HepG2 (cell line): ENCODE measurements around the gene MST1. TPM values are rescaled to one million over a fixed set of nuclear protein-coding genes. Genes with fewer than 3 reads are reported as not detected.

Experiments
- AGO1 ChIP-seq: fragments of 200-400 bp; formaldehyde crosslinking; IDR thresholded peaks from 2 replicates; pipeline ENCODE4 v1.6.1; 2017; ENCODE audit warnings: mild to moderate bottlenecking, low read depth, low read length, moderate library complexity; ENCODE audit not compliant: poor library complexity, severe bottlenecking
- ATF4 ChIP-seq, 2 experiments: fragments of 450-650 bp in 1 of 2; sonication (generic) in 1 of 2; formaldehyde crosslinking; IDR thresholded peaks; 2 replicates each; pipeline versions ENCODE4 v1.5.0 to v1.8.0; 2020 to 2022; ENCODE audit warnings: mild to moderate bottlenecking in 1 of 2, missing genetic modification reagents in 1 of 2
- CTCF ChIP-seq: sonication (generic); formaldehyde crosslinking; IDR thresholded peaks from 2 replicates; pipeline ENCODE4 v1.5.0; 2020; ENCODE audit warnings: mild to moderate bottlenecking, missing genetic modification reagents, moderate library complexity
- ELF4 ChIP-seq: sonication (generic); formaldehyde crosslinking; IDR thresholded peaks from 2 replicates; pipeline ENCODE4 v1.5.0; 2020; ENCODE audit warnings: missing genetic modification reagents, mild to moderate bottlenecking, moderate library complexity, borderline replicate concordance
- GATAD1 ChIP-seq: IDR thresholded peaks from 2 replicates; pipeline ENCODE4 v1.6.1; 2016; ENCODE audit warnings: missing genetic modification reagents, missing compliant biosample characterization
- MAFK ChIP-seq, 2 experiments: IDR thresholded peaks in 1 of 2; conservative IDR thresholded peaks in 1 of 2; 2 replicates each; pipeline ENCODE4 v1.6.1; 2011; ENCODE audit warnings: improper control_type of control experiment in 2 of 2, low read length in 2 of 2
- MXI1 ChIP-seq: IDR thresholded peaks from 3 replicates; pipeline ENCODE4 v1.6.1; 2012; ENCODE audit warnings: low read depth, low read length, inconsistent platforms, borderline replicate concordance
- PAWR ChIP-seq: sonication (generic); formaldehyde crosslinking; IDR thresholded peaks from 2 replicates; pipeline ENCODE4 v1.4.0; 2020; ENCODE audit warnings: missing genetic modification reagents, mild to moderate bottlenecking, borderline replicate concordance
- PTBP1 ChIP-seq: fragments of 200-400 bp; formaldehyde crosslinking; IDR thresholded peaks from 2 replicates; pipeline ENCODE4 v1.6.1; 2018; ENCODE audit warnings: low read length, low read depth; ENCODE audit not compliant: poor library complexity, severe bottlenecking
- SMARCC2 ChIP-seq: fragments of 450-650 bp; IDR thresholded peaks from 2 replicates; pipeline ENCODE4 v1.6.1; 2017; ENCODE audit warnings: antibody characterized with exemption, mild to moderate bottlenecking
- SP4 ChIP-seq: sonication (generic); formaldehyde crosslinking; IDR thresholded peaks from 2 replicates; pipeline ENCODE4 v1.8.1; 2023; ENCODE audit warnings: mild to moderate bottlenecking, missing genetic modification reagents
- STAT5B ChIP-seq: sonication (generic); formaldehyde crosslinking; IDR thresholded peaks from 2 replicates; pipeline ENCODE4 v1.4.0; 2020; ENCODE audit warnings: missing genetic modification reagents
- SUZ12 ChIP-seq: fragments of 150-350 bp; IDR thresholded peaks from 2 replicates; pipeline ENCODE4 v1.6.1; 2014; ENCODE audit warnings: low read depth, low read length
- ZFYVE20 ChIP-seq: sonication (generic); formaldehyde crosslinking; IDR thresholded peaks from 2 replicates; pipeline ENCODE4 v1.8.0; 2023; ENCODE audit warnings: low read depth, mild to moderate bottlenecking, moderate library complexity, missing genetic modification reagents, borderline replicate concordance
- ZNF501 ChIP-seq: sonication (generic); formaldehyde crosslinking; IDR thresholded peaks from 2 replicates; pipeline ENCODE4 v1.5.1; 2020; ENCODE audit warnings: mild to moderate bottlenecking, moderate library complexity, missing genetic modification reagents
- ZNF589 ChIP-seq: sonication (generic); formaldehyde crosslinking; conservative IDR thresholded peaks from 2 replicates; pipeline ENCODE4 v1.8.0; 2022; ENCODE audit warnings: mild to moderate bottlenecking, moderate library complexity, missing genetic modification reagents
- ZNF605 ChIP-seq: sonication (generic); formaldehyde crosslinking; IDR thresholded peaks from 2 replicates; pipeline ENCODE4 v1.8.0; 2022; ENCODE audit warnings: mild to moderate bottlenecking, missing genetic modification reagents
- ZNF709 ChIP-seq: sonication (generic); formaldehyde crosslinking; IDR thresholded peaks from 2 replicates; pipeline ENCODE4 v1.5.0; 2020; ENCODE audit warnings: mild to moderate bottlenecking, missing genetic modification reagents
- polyA plus RNA-seq, 8 experiments: library from polyadenylated mRNA; depleted of rRNA in 3 of 8; stranded (reverse) in 7 of 8; unstranded in 1 of 8; fragments of >200 nt; fragmentation: Illumina TruSeq in 4 of 8; extraction: Trizol in 4 of 8; gene quantifications; 2 replicates each; pipeline versions ENCODE4 v1.2.1 to v1.2.3, GENCODE V29; 2011 to 2016; ENCODE audit warnings: low read depth in 4 of 8, missing spikeins in 1 of 8, mixed read lengths in 1 of 8; ENCODE audit not compliant: insufficient read depth in 1 of 8
- total RNA-seq, 5 experiments: library from RNA; depleted of rRNA; stranded (reverse); fragments of >200 nt; fragmentation: Illumina TruSeq; extraction: Trizol; gene quantifications; 2 replicates each; pipeline ENCODE4 v1.2.3, GENCODE V29; 2016; ENCODE audit warnings: low read depth in 1 of 5
- TF ChIP-seq, protein P1 (sequence below): IDR thresholded peaks from 2 replicates; pipeline ENCODE4 v1.6.1; 2016; ENCODE audit warnings: low read depth, missing genetic modification reagents, missing compliant biosample characterization
- TF ChIP-seq, protein P2 (sequence below): sonication (generic); formaldehyde crosslinking; IDR thresholded peaks from 2 replicates; pipeline ENCODE4 v1.4.0; 2020; ENCODE audit warnings: mild to moderate bottlenecking, low read depth, missing genetic modification reagents

The MST1 gene
- total and polyA plus RNA-seq, 2 of the 13 experiments (the other 11 are each of a cell fraction or from before 2014, with no cell fraction given): 189 to 452 TPM

GRCh38 chr3:49689046-49689907 is at the start of gene MST1, which contains the start of gene RNF123 (continued):
- TF ChIP-seq ZNF709 (CRISPR knock-in tag) (0 out of 2 replicates have a peak, but pooled peaks have one; percentile 32), ZFYVE20 (CRISPR knock-in tag) (peak; percentile 65; the same call in 1 of the 2 replicates), MXI1 (peak; percentile 66; the same call in 2 of the 3 replicates), PAWR (no peak), ELF4 (CRISPR knock-in tag) (no peak), ZNF501 (peak; percentile 77; the same call in 1 of the 2 replicates), SUZ12 (no peak), ATF4 (CRISPR knock-in tag; IDR thresholded peaks at IDR 0.05) (no peak), SP4 (peak; percentile 85), SMARCC2 (no peak), MAFK (conservative IDR thresholded peaks at IDR 0.05 in 1 of 2, IDR thresholded peaks at IDR 0.05 in 1 of 2; ENCODE audit: low read length in 2 of 2) (no peak), GATAD1 (CRISPR knock-in tag) (peak; percentile 97), ZNF589 (CRISPR knock-in tag) (no peak; the same call in 1 of the 2 replicates), STAT5B (no peak), PTBP1 (no peak), AGO1 (peak; percentile 97), CTCF (CRISPR knock-in tag) (peak; percentile 71), ZNF605 (CRISPR knock-in tag) (peak; percentile 58; the same call in 1 of the 2 replicates)
- TF ChIP-seq, protein P1, sequence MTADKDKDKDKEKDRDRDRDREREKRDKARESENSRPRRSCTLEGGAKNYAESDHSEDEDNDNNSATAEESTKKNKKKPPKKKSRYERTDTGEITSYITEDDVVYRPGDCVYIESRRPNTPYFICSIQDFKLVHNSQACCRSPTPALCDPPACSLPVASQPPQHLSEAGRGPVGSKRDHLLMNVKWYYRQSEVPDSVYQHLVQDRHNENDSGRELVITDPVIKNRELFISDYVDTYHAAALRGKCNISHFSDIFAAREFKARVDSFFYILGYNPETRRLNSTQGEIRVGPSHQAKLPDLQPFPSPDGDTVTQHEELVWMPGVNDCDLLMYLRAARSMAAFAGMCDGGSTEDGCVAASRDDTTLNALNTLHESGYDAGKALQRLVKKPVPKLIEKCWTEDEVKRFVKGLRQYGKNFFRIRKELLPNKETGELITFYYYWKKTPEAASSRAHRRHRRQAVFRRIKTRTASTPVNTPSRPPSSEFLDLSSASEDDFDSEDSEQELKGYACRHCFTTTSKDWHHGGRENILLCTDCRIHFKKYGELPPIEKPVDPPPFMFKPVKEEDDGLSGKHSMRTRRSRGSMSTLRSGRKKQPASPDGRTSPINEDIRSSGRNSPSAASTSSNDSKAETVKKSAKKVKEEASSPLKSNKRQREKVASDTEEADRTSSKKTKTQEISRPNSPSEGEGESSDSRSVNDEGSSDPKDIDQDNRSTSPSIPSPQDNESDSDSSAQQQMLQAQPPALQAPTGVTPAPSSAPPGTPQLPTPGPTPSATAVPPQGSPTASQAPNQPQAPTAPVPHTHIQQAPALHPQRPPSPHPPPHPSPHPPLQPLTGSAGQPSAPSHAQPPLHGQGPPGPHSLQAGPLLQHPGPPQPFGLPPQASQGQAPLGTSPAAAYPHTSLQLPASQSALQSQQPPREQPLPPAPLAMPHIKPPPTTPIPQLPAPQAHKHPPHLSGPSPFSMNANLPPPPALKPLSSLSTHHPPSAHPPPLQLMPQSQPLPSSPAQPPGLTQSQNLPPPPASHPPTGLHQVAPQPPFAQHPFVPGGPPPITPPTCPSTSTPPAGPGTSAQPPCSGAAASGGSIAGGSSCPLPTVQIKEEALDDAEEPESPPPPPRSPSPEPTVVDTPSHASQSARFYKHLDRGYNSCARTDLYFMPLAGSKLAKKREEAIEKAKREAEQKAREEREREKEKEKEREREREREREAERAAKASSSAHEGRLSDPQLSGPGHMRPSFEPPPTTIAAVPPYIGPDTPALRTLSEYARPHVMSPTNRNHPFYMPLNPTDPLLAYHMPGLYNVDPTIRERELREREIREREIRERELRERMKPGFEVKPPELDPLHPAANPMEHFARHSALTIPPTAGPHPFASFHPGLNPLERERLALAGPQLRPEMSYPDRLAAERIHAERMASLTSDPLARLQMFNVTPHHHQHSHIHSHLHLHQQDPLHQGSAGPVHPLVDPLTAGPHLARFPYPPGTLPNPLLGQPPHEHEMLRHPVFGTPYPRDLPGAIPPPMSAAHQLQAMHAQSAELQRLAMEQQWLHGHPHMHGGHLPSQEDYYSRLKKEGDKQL: no peak
- TF ChIP-seq, protein P2, sequence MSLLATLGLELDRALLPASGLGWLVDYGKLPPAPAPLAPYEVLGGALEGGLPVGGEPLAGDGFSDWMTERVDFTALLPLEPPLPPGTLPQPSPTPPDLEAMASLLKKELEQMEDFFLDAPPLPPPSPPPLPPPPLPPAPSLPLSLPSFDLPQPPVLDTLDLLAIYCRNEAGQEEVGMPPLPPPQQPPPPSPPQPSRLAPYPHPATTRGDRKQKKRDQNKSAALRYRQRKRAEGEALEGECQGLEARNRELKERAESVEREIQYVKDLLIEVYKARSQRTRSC (CRISPR knock-in tag): 0 out of 2 replicates have a peak, but pooled peaks have one; percentile 61
